Measurements from ENCODE around the gene SLC13A3.

DNA sequence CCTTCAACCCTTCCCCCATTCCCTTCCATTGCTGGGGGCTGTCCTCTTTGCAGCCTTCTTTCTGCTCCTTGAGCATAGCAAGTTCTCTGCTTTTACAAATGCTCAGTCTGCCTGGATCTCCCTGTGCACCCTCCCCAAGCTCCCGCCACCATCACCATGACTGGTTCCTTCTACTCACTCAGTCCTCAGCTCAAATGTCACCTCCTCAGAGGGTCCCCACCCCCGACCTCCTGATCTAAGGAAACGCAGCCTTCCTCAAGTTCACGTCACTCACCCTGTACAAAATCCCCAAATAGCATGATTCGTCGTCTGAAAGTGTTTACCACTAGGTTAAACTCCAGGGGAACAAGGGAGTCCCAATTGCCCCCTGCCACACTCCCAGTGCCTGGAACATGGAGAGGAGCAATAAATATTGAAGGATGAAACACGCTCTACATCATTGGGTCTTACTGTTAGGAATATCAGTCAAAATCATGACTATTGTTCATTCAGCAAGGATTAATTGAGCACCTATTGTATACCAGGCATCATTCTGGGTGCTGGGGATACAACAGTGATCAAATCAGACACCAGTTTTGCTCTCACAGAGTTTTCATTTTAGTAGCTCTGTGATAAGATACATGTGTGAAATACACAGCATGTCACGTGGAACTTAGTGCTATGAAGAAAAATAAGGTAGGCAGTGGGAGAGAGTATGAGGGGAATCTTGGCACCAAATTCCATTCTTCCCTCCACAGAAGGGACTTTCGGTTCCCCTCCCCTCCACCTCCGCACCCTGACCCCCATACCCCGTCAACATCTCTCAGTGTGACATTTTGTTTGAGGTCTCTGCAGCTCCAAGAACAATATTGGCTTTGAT, 22.4 kb upstream of the SLC13A3 start:
- TF ChIP-seq CTCF (IDR thresholded peaks at IDR 0.05 in 4 of 5, conservative IDR thresholded peaks at IDR 0.05 in 1 of 5), result no peak
- no peak for TF ChIP-seq POLR2A (IDR thresholded peaks at IDR 0.05)

Measured in gastrocnemius medialis (tissue), 4 donors.